GM23248 (cell line): ENCODE data around the gene NOSIP.
"Not testable (repeated sequence)": the region's sequence is repeated elsewhere in the genome, so short reads cannot be mapped to it uniquely, and the experiment has no call there.

Experiments
- EZH2 ChIP-seq: fragments of 200-600 bp; sonication (generic); IDR thresholded peaks from 2 replicates; pipeline ENCODE4 v1.6.1; 2018; ENCODE audit warnings: antibody characterized with exemption, mild to moderate bottlenecking; ENCODE audit not compliant: insufficient read depth, poor library complexity, severe bottlenecking
- EZH2phosphoT487 ChIP-seq: fragments of 200-600 bp; sonication (generic); IDR thresholded peaks from 2 replicates; pipeline ENCODE4 v1.6.1; 2018; ENCODE audit warnings: antibody characterized with exemption, moderate library complexity, mild to moderate bottlenecking, low read depth; ENCODE audit not compliant: insufficient read depth

DNA sequence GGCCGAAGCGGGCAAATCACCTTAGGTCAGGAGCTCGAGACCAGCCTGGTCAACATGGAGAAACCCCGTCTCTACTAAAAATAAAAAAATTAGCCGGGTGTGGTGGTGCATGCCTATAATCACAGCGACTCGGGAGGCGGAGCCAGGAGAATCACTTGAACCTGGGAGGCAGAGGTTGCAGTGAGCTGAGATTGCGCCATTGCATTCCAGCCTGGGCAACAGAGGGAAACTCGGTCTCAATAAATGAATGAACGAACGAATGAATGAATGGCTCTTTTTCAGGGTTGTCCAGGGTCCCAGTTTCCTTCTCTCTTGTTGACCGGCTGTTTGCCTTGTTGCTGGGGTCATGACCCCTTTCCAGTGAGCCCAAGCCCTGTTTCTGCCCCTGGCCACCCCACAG lies 37.5 kb upstream of the NOSIP start:
- not testable (repeated sequence) for TF ChIP-seq EZH2, EZH2phosphoT487
